ENCODE results near the gene TNFRSF1A. TPM values are rescaled to one million over a fixed set of nuclear protein-coding genes. Genes with fewer than 3 reads are reported as not detected.

Gene TNFRSF1A
- total RNA-seq, 1 experiment from 2014 or later, result 59.9 TPM

DNA sequence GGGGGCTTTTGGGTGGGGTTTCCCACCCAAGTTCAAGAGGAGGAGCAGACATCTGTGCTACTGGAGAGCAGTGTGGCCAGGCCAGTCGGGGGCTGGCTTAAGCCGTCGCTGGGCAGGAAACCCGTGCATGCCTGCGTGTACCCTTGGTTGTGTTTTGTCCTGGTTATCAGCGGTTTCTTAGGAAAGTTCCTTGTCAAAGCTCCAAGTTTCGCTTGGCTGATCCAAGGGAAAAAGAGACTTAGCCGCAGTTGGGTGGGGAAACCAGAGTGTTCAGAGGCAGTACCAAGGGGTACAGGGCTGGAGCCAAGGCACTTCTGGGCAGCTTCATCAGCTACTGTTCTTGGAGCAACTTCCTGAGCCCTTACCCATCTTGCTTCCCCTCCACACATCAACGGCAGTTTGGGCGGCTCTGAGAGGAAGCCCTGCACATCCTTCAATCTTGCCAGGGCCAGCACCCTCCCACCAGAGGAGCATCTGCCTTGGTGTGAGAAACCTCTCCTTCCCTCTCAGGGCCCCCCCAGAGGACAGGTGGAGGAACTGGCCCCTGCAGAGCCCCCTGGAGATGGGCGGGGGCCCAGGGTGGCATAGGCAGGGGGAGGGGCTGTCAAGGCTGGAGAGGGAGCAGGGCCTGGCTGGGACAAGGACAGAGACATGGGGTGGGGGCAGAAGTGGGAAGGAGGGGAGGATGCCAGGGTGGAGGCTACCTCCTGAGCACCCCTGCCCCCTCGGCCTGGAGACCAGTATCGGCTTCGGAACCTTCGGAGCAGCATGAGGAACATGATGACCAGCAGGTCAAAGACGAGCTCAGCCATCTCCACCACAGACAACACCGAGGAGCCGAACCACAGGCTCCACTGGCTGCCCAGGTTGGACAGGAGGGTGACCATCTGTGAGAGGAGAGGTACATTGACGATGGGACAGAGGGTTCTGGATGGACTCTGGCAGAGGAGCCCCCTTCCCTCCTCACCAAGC, 5.8 kb upstream of the TNFRSF1A start:
- no peaks in the 10 kb centered on the region for H3K27me3 Mint-ChIP-seq (ENCODE audit: low read depth)
- peaks cover 13 to 45% (median 42%) of the 10 kb centered on the region in 3 experiments; a peak in 6 of 7 replicates for H3K36me3 Mint-ChIP-seq (ENCODE audit: insufficient read depth in 1 of 3, low read depth in 3 of 3)
- H3T11ph ChIP-seq (ENCODE audit: low read length), result no peak overlapping the region
- H3K56ac ChIP-seq (ENCODE audit: insufficient read length, low read depth, low read length), result no peak overlapping the region
- no peak overlapping the region for H3K27ac ChIP-seq (ENCODE audit: insufficient read length, low read depth, low read length)
- H2BK120ac ChIP-seq (ENCODE audit: low read depth, low read length, poor library complexity, severe bottlenecking), result no peak overlapping the region
- H3K27me3 ChIP-seq (ENCODE audit: insufficient read depth, low read length), result no peaks in the 10 kb centered on the region
- H3K79me2 ChIP-seq (ENCODE audit: insufficient read depth, low read length), result no peaks in the 10 kb centered on the region
- no peak overlapping the region for H3K18ac ChIP-seq (ENCODE audit: insufficient read length, low read depth, low read length)
- no peak for DNase-seq
- H4K20me1 ChIP-seq (ENCODE audit: control insufficient read depth, insufficient read depth, insufficient read length), result no peaks in the 10 kb centered on the region
- H3K9me3 Mint-ChIP-seq, result no peaks in the 10 kb centered on the region
- H3K4me2 ChIP-seq (ENCODE audit: insufficient read depth, insufficient read length, low read length), result no peak overlapping the region
- no peaks in the 10 kb centered on the region for H3K23me2 ChIP-seq (ENCODE audit: insufficient read length, low read depth, low read length, poor library complexity, severe bottlenecking)
- no peak overlapping the region for H3K9ac ChIP-seq (ENCODE audit: extremely low read depth, insufficient read length, low read length)
- H3K4me1 Mint-ChIP-seq, result peaks cover 15 to 18% of the 10 kb centered on the region in 2 experiments
- H3K79me1 ChIP-seq (ENCODE audit: insufficient read depth, low read depth, low read length, poor library complexity, severe bottlenecking), result no peaks in the 10 kb centered on the region
- H3K23ac ChIP-seq (ENCODE audit: insufficient read length, low read depth, low read length), result no peak overlapping the region
- H4K8ac ChIP-seq (replicated peaks; ENCODE audit: insufficient read length, low read depth, low read length), result no peak overlapping the region
- H3K4ac ChIP-seq (ENCODE audit: low read depth, low read length), result no peak overlapping the region
- H2BK15ac ChIP-seq (ENCODE audit: low read depth, low read length), result no peak overlapping the region
- H4K5ac ChIP-seq (ENCODE audit: insufficient read length, low read depth, low read length), result no peak overlapping the region
- H2BK12ac ChIP-seq (ENCODE audit: insufficient read length, low read depth, low read length), result no peak overlapping the region
- no peak overlapping the region for H3K14ac ChIP-seq (ENCODE audit: insufficient read depth, low read length)
- WGBS (ENCODE audit: extremely low coverage, insufficient read length, low lambda C conversion rate), result no CpG with 5 or more reads among the region's 19 CpGs
- no peak overlapping the region for H4K91ac ChIP-seq (ENCODE audit: insufficient read length, low read depth, low read length)
- no peak overlapping the region for H3K4me3 Mint-ChIP-seq
- H3K27ac Mint-ChIP-seq, result no peak overlapping the region
- TF ChIP-seq, protein P1, sequence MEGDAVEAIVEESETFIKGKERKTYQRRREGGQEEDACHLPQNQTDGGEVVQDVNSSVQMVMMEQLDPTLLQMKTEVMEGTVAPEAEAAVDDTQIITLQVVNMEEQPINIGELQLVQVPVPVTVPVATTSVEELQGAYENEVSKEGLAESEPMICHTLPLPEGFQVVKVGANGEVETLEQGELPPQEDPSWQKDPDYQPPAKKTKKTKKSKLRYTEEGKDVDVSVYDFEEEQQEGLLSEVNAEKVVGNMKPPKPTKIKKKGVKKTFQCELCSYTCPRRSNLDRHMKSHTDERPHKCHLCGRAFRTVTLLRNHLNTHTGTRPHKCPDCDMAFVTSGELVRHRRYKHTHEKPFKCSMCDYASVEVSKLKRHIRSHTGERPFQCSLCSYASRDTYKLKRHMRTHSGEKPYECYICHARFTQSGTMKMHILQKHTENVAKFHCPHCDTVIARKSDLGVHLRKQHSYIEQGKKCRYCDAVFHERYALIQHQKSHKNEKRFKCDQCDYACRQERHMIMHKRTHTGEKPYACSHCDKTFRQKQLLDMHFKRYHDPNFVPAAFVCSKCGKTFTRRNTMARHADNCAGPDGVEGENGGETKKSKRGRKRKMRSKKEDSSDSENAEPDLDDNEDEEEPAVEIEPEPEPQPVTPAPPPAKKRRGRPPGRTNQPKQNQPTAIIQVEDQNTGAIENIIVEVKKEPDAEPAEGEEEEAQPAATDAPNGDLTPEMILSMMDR (conservative IDR thresholded peaks at IDR 0.05), result no peak
- no peaks in the 10 kb centered on the region for H3K9me3 ChIP-seq (ENCODE audit: control insufficient read depth, low read depth, low read length)
- H2AK5ac ChIP-seq (ENCODE audit: insufficient read length, low read length), result no peak overlapping the region
- no peaks in the 10 kb centered on the region; the same call in 1 of the 2 replicates for H3K4me1 ChIP-seq (ENCODE audit: insufficient read depth, low read length)
- no peak overlapping the region for H2BK5ac ChIP-seq (ENCODE audit: insufficient read length, low read length)
- H2AFZ ChIP-seq (ENCODE audit: low read length), result no peak overlapping the region
- no peak overlapping the region for H2BK20ac ChIP-seq (ENCODE audit: low read depth, low read length, poor library complexity, severe bottlenecking)

Measured in H9 (cell line).